ENCODE results near the gene GRAMD1A. TPM values are rescaled to one million over a fixed set of nuclear protein-coding genes. Genes with fewer than 3 reads are reported as not detected.
A peak's percentile ranks its signal among the peaks of the same experiment; 100 is the strongest.

GRAMD1A gene
- total RNA-seq, 6 experiments from 2014 or later, result 10.4 to 34.8 (median 15.4) TPM

- intact Hi-C loops (cut with DNase I), result loop anchor here in 1 of 2 donors (5.0 kb wide), 1 partner anchor 93 kb away; the partner anchor contains the start of genes FXYD1 and LGI4
- peaks cover 0 to 62% (median 32%) of the 10 kb centered on the region in 4 donors for H3K4me1 ChIP-seq
- H3K36me3 ChIP-seq, result peaks cover 0 to 4% (median 2%) of the 10 kb centered on the region in 4 donors
- peak overlapping the region in 2 of 3 donors; percentile 66 to 97 for H3K27ac ChIP-seq
- H3K27me3 ChIP-seq, result no peaks in the 10 kb centered on the region
- no peaks in the 10 kb centered on the region for H3K9me3 ChIP-seq
- DNase-seq, result peak in 2 of 3 donors; percentile 61 to 79
- no peak for ATAC-seq
- peak overlapping the region; percentile 54 to 81 (median 81) for H3K4me3 ChIP-seq
- TF ChIP-seq CTCF (IDR thresholded peaks at IDR 0.05) (peak; percentile 95 to 99 (median 96)), POLR2A (IDR thresholded peaks at IDR 0.05) (no peak)
- WGBS (ENCODE audit: insufficient coverage, low coverage, low lambda C conversion rate, missing lambda C conversion rate), result 29% methylated on average over 9 of the region's 9 CpGs
Measured at GRCh38 chr19:35044317-35045117, 44.4 kb downstream of the GRAMD1A start.

GRCh38 chr19:35045667-35046300 lies 45.7 kb downstream of the GRAMD1A start:
- WGBS (ENCODE audit: insufficient coverage, low coverage, low lambda C conversion rate, missing lambda C conversion rate), result 29% methylated on average over 8 of the region's 10 CpGs
- peak overlapping the region in 1 of 3 donors; percentile 50 for H3K27ac ChIP-seq
- no peaks in the 10 kb centered on the region for H3K9me3 ChIP-seq
- no peak for DNase-seq
- no peak for ATAC-seq
- intact Hi-C loops (cut with DNase I), result no loop called here
- H3K4me3 ChIP-seq, result no peak overlapping the region
- H3K36me3 ChIP-seq, result peaks cover 0 to 17% (median 8%) of the 10 kb centered on the region in 4 donors
- H3K27me3 ChIP-seq, result no peaks in the 10 kb centered on the region
- H3K4me1 ChIP-seq, result peaks cover 0 to 56% (median 26%) of the 10 kb centered on the region in 4 donors
- TF ChIP-seq POLR2A (IDR thresholded peaks at IDR 0.05) (no peak), CTCF (IDR thresholded peaks at IDR 0.05) (peak; percentile 9 to 25 (median 18))

GRCh38 chr19:35046461-35046860 lies 46.3 kb downstream of the GRAMD1A start:
- ATAC-seq (no peak), DNase-seq (peak in 1 of 3 donors; percentile 76)
- no peaks in the 10 kb centered on the region for H3K9me3 ChIP-seq
- TF ChIP-seq CTCF (IDR thresholded peaks at IDR 0.05) (no peak), POLR2A (IDR thresholded peaks at IDR 0.05) (no peak)
- intact Hi-C loops (cut with DNase I), result no loop called here
- 36% methylated on average over 2 of the region's 5 CpGs for WGBS (ENCODE audit: insufficient coverage, low coverage, low lambda C conversion rate, missing lambda C conversion rate)
- H3K36me3 ChIP-seq, result peaks cover 0 to 23% (median 11%) of the 10 kb centered on the region in 4 donors
- H3K27ac ChIP-seq, result peak overlapping the region in 1 of 3 donors; percentile 50
- H3K4me3 ChIP-seq, result no peak overlapping the region
- peaks cover 0 to 62% (median 26%) of the 10 kb centered on the region in 4 donors for H3K4me1 ChIP-seq
- no peaks in the 10 kb centered on the region for H3K27me3 ChIP-seq

GRCh38 chr19:35048911-35049411 lies 48.8 kb downstream of the GRAMD1A start:
- Histone ChIP-seq H3K27ac (peak overlapping the region in 2 of 3 donors; percentile 29 to 50), H3K27me3 (no peaks in the 10 kb centered on the region), H3K36me3 (peaks cover 0 to 38% (median 18%) of the 10 kb centered on the region in 4 donors), H3K4me1 (peaks cover 0 to 69% (median 25%) of the 10 kb centered on the region in 4 donors), H3K9me3 (no peaks in the 10 kb centered on the region), H3K4me3 (peak overlapping the region in 2 of 3 donors; percentile 1 to 11)
- intact Hi-C loops (cut with DNase I), result no loop called here
- ATAC-seq (peak; percentile 74 to 81 (median 77)), DNase-seq (peak; percentile 82 to 94 (median 92))
- WGBS (ENCODE audit: insufficient coverage, low coverage, low lambda C conversion rate, missing lambda C conversion rate), result 46% methylated on average over 3 of the region's 12 CpGs
- TF ChIP-seq CTCF (IDR thresholded peaks at IDR 0.05) (peak in 1 of 4 donors; percentile 8), POLR2A (IDR thresholded peaks at IDR 0.05) (peak; percentile 64)

All from right lobe of liver (tissue), 6 donors.